Neural cell (in vitro differentiated cells): ENCODE results near the gene PGM2L1. TPM values are rescaled to one million over a fixed set of nuclear protein-coding genes. Genes with fewer than 3 reads are reported as not detected.
"Not testable (repeated sequence)": the region's sequence is repeated elsewhere in the genome, so short reads cannot be mapped to it uniquely, and the experiment has no call there.

Experiments
- H2AFZ ChIP-seq: fragments of 200-600, 300-800 bp; sonication (generic), shearing (Covaris generic); 2 replicates; pipeline ENCODE4 v1.6.0; 2014; ENCODE audit warnings: low read depth, mild to moderate bottlenecking, antibody characterized with exemption, low read length, moderate library complexity
- H3F3A ChIP-seq: fragments of 200-600 bp; shearing (Covaris generic); 2 replicates; pipeline ENCODE4 v1.6.1; 2016; ENCODE audit warnings: mild to moderate bottlenecking, moderate library complexity, mixed read lengths, antibody characterized with exemption, low read length; ENCODE audit not compliant: insufficient read depth, poor library complexity, severe bottlenecking
- H3K27ac ChIP-seq: fragments of 200-600, 300-800 bp; sonication (generic), shearing (Covaris generic); 2 replicates; pipeline ENCODE4 v1.5.1; 2014; ENCODE audit warnings: mild to moderate bottlenecking, low read length, moderate library complexity
- H3K27me3 ChIP-seq: fragments of 300-800, 200-600 bp; sonication (generic), shearing (Covaris generic); 2 replicates; pipeline ENCODE4 v1.6.0; 2014; ENCODE audit warnings: mild to moderate bottlenecking, low read depth, low read length, moderate library complexity; ENCODE audit not compliant: insufficient read depth
- H3K36me3 ChIP-seq: fragments of 300-800, 200-600 bp; sonication (generic), shearing (Covaris generic); 2 replicates; pipeline ENCODE4 v1.5.1; 2014; ENCODE audit warnings: mild to moderate bottlenecking, antibody characterized with exemption, low read length, moderate library complexity; ENCODE audit not compliant: insufficient read depth
- H3K4me2 ChIP-seq: fragments of 300-800, 200-600 bp; sonication (generic), shearing (Covaris generic); 2 replicates; pipeline ENCODE4 v1.6.0; 2014; ENCODE audit warnings: mild to moderate bottlenecking, low read length
- H3K4me3 ChIP-seq: fragments of 300-800, 200-600 bp; sonication (generic), shearing (Covaris generic); 2 replicates; pipeline ENCODE4 v1.5.1; 2014; ENCODE audit warnings: mild to moderate bottlenecking, low read length, moderate library complexity
- H3K79me2 ChIP-seq: fragments of 200-600 bp; shearing (Covaris generic); replicated peaks from 2 replicates; pipeline ENCODE4 v1.6.0; 2014; ENCODE audit warnings: mild to moderate bottlenecking, low read length, moderate library complexity; ENCODE audit not compliant: insufficient read depth
- H3K9ac ChIP-seq: fragments of 300-800, 200-600 bp; sonication (generic), shearing (Covaris generic); 2 replicates; pipeline ENCODE4 v1.6.1; 2016; ENCODE audit warnings: mild to moderate bottlenecking, low read length, mixed read lengths
- H3K9me2 ChIP-seq: fragments of 200-600 bp; shearing (Covaris generic); 2 replicates; pipeline ENCODE4 v1.6.1; 2016; ENCODE audit warnings: mild to moderate bottlenecking, low read length, mixed read lengths; ENCODE audit not compliant: insufficient read depth
- H3K9me3 ChIP-seq: fragments of 200-600, 300-800 bp; sonication (generic), shearing (Covaris generic); 2 replicates; pipeline ENCODE4 v1.6.1; 2016; ENCODE audit warnings: mild to moderate bottlenecking, mixed run types, low read length, moderate library complexity, mixed read lengths
- H4K20me1 ChIP-seq: fragments of 200-600 bp; shearing (Covaris generic); 2 replicates; pipeline ENCODE4 v1.6.1; 2016; ENCODE audit warnings: mild to moderate bottlenecking, mixed run types; ENCODE audit not compliant: insufficient read depth
- CTCF ChIP-seq: fragments of 450-650 bp; IDR thresholded peaks from 2 replicates; pipeline ENCODE4 v1.5.1; 2014; ENCODE audit warnings: antibody characterized with exemption, mild to moderate bottlenecking, moderate library complexity; ENCODE audit not compliant: poor library complexity, severe bottlenecking
- EP300 ChIP-seq: fragments of 450-650 bp; conservative IDR thresholded peaks from 2 replicates; pipeline ENCODE4 v1.6.1; 2014; ENCODE audit warnings: antibody characterized with exemption, mild to moderate bottlenecking, moderate library complexity; ENCODE audit not compliant: poor library complexity, severe bottlenecking
- EZH2 ChIP-seq: fragments of 200-600, 300-800 bp; shearing (Covaris generic), sonication (generic); IDR thresholded peaks from 2 replicates; pipeline ENCODE4 v1.6.1; 2014; ENCODE audit warnings: antibody characterized with exemption, low read length, borderline replicate concordance, mild to moderate bottlenecking; ENCODE audit not compliant: insufficient read depth, poor library complexity, severe bottlenecking
- MXI1 ChIP-seq: fragments of 450-650 bp; conservative IDR thresholded peaks from 2 replicates; pipeline ENCODE4 v1.6.1; 2014; ENCODE audit warnings: antibody characterized with exemption, mild to moderate bottlenecking; ENCODE audit not compliant: poor library complexity, severe bottlenecking
- POLR2AphosphoS5 ChIP-seq: IDR thresholded peaks from 2 replicates; pipeline ENCODE4 v1.6.1; 2012
- RAD21 ChIP-seq: fragments of 450-650 bp; conservative IDR thresholded peaks from 2 replicates; pipeline ENCODE4 v1.6.1; 2014; ENCODE audit warnings: antibody characterized with exemption, mild to moderate bottlenecking, moderate library complexity
- REST ChIP-seq: IDR thresholded peaks from 2 replicates; pipeline ENCODE4 v1.6.1; 2012; ENCODE audit warnings: borderline replicate concordance
- SMC3 ChIP-seq: fragments of 450-650 bp; conservative IDR thresholded peaks from 2 replicates; pipeline ENCODE4 v1.6.1; 2014; ENCODE audit warnings: antibody characterized with exemption, mild to moderate bottlenecking, moderate library complexity; ENCODE audit not compliant: poor library complexity
- TAF1 ChIP-seq: IDR thresholded peaks from 2 replicates; pipeline ENCODE4 v1.6.1; 2012; ENCODE audit warnings: low read depth
- polyA plus RNA-seq: library from polyadenylated mRNA; depleted of rRNA; stranded (reverse); fragments of >200 nt; gene quantifications from 2 replicates; pipeline ENCODE4 v1.2.3, GENCODE V29; 2014

Gene PGM2L1
- polyA plus RNA-seq, 1 donor from 2014 or later, result 95.0 TPM

GRCh38 chr11:74366576-74366975, 31.7 kb downstream of the PGM2L1 start:
- H4K20me1 ChIP-seq, result no peaks in the 10 kb centered on the region
- no peak overlapping the region for H3K9ac ChIP-seq
- H3F3A ChIP-seq, result no peaks in the 10 kb centered on the region
- H3K9me2 ChIP-seq, result no peaks in the 10 kb centered on the region
- H3K4me2 ChIP-seq, result no peak overlapping the region
- TF ChIP-seq EP300, result no peak
- no peak for TF ChIP-seq CTCF
- TF ChIP-seq MXI1, result no peak
- TF ChIP-seq POLR2AphosphoS5, result no peak
- no peak for TF ChIP-seq SMC3
- TF ChIP-seq RAD21, result no peak
- TF ChIP-seq TAF1, result no peak
- no peak for TF ChIP-seq EZH2
- TF ChIP-seq REST, result no peak
- no peak overlapping the region for H2AFZ ChIP-seq
- H3K4me3 ChIP-seq, result no peak overlapping the region
- no peaks in the 10 kb centered on the region for H3K27me3 ChIP-seq
- H3K27ac ChIP-seq, result no peak overlapping the region
- H3K79me2 ChIP-seq, result no peaks in the 10 kb centered on the region
- H3K36me3 ChIP-seq, result peaks cover 16% of the 10 kb centered on the region
- no peaks in the 10 kb centered on the region for H3K9me3 ChIP-seq

GRCh38 chr11:74365805-74366204, 32.4 kb downstream of the PGM2L1 start:
- H2AFZ ChIP-seq, H3K9ac ChIP-seq, H3K27me3 ChIP-seq, H3K9me2 ChIP-seq, H3K27ac ChIP-seq, H3K9me3 ChIP-seq, H4K20me1 ChIP-seq, H3K4me3 ChIP-seq, H3K4me2 ChIP-seq, H3K79me2 ChIP-seq, H3F3A ChIP-seq: not testable (repeated sequence)
- peaks cover 16% of the 10 kb centered on the region for H3K36me3 ChIP-seq

- H3K4me3 ChIP-seq, result no peak overlapping the region
- H3K9ac ChIP-seq, result no peak overlapping the region
- no peak overlapping the region for H3K4me2 ChIP-seq
- TF ChIP-seq MXI1, result no peak
- no peak for TF ChIP-seq SMC3
- no peak for TF ChIP-seq REST
- TF ChIP-seq POLR2AphosphoS5, result no peak
- TF ChIP-seq EZH2, result no peak
- no peak for TF ChIP-seq CTCF
- no peak for TF ChIP-seq TAF1
- no peak for TF ChIP-seq EP300
- no peak for TF ChIP-seq RAD21
- H3K9me2 ChIP-seq, result no peaks in the 10 kb centered on the region
- H3F3A ChIP-seq, result no peaks in the 10 kb centered on the region
- no peaks in the 10 kb centered on the region for H4K20me1 ChIP-seq
- H3K27me3 ChIP-seq, result no peaks in the 10 kb centered on the region
- H3K79me2 ChIP-seq, result no peaks in the 10 kb centered on the region
- H2AFZ ChIP-seq, result no peak overlapping the region
- peaks cover 5% of the 10 kb centered on the region for H3K36me3 ChIP-seq
- H3K9me3 ChIP-seq, result no peaks in the 10 kb centered on the region
- no peak overlapping the region for H3K27ac ChIP-seq
These were observed 40.8 kb downstream of the PGM2L1 start for GRCh38 chr11:74357449-74357848.
